GM18505 (cell line): Measurements from ENCODE around the gene TCF7L2.

Experiments used
- ATAC-seq: cut with Tn5 transposase; IDR thresholded peaks from one replicate; pipeline ENCODE4 v1.9.1; 2021; ENCODE audit not compliant: unreplicated experiment
- POLR2A ChIP-seq: IDR thresholded peaks from 4 replicates; pipeline ENCODE4 v1.6.1; 2011; ENCODE audit warnings: borderline replicate concordance; ENCODE audit not compliant: insufficient read depth, insufficient read length; ENCODE audit errors: extremely low read depth

Gene TCF7L2

GRCh38 chr10:112952282-112953173 is 2.5 kb downstream of the TCF7L2 start:
- ATAC-seq: no peak

GRCh38 chr10:112953174-112954159 is 3.4 kb downstream of the TCF7L2 start:
- no peak for ATAC-seq
- TF ChIP-seq POLR2A: no peak

More at GRCh38 chr10:112952282-112953173, 2.5 kb downstream of the TCF7L2 start:
- TF ChIP-seq POLR2A: no peak

GRCh38 chr10:112954974-112955581 is 5.0 kb downstream of the TCF7L2 start:
- ATAC-seq: no peak
- no peak for TF ChIP-seq POLR2A

- ATAC-seq: no peak
- no peak for TF ChIP-seq POLR2A
Measured at GRCh38 chr10:112955582-112956421, 5.8 kb downstream of the TCF7L2 start.

GRCh38 chr10:112956631-112957350 is 6.7 kb downstream of the TCF7L2 start:
- ATAC-seq: no peak
- no peak for TF ChIP-seq POLR2A

GRCh38 chr10:112957640-112958092 is 7.6 kb downstream of the TCF7L2 start:
- no peak for TF ChIP-seq POLR2A
- ATAC-seq: no peak

- no peak for TF ChIP-seq POLR2A
- no peak for ATAC-seq
Measured at GRCh38 chr10:112958275-112958995, 8.4 kb downstream of the TCF7L2 start.

GRCh38 chr10:112959207-112959838 is 9.3 kb downstream of the TCF7L2 start:
- TF ChIP-seq POLR2A: no peak
- ATAC-seq: no peak

- no peak for TF ChIP-seq POLR2A
- ATAC-seq: no peak
Measured at GRCh38 chr10:112960151-112960681, 10.2 kb downstream of the TCF7L2 start.

GRCh38 chr10:112961609-112962008 is 11.6 kb downstream of the TCF7L2 start:
- no peak for TF ChIP-seq POLR2A
- ATAC-seq: no peak
